Neural cell (in vitro differentiated cells): ENCODE results near the gene JMJD4. TPM values are rescaled to one million over a fixed set of nuclear protein-coding genes. Genes with fewer than 3 reads are reported as not detected.

Source experiments
- H2AFZ ChIP-seq: fragments of 200-600, 300-800 bp; sonication (generic), shearing (Covaris generic); 2 replicates; pipeline ENCODE4 v1.6.0; 2014; ENCODE audit warnings: low read depth, mild to moderate bottlenecking, antibody characterized with exemption, low read length, moderate library complexity
- H3F3A ChIP-seq: fragments of 200-600 bp; shearing (Covaris generic); 2 replicates; pipeline ENCODE4 v1.6.1; 2016; ENCODE audit warnings: mild to moderate bottlenecking, moderate library complexity, mixed read lengths, antibody characterized with exemption, low read length; ENCODE audit not compliant: insufficient read depth, poor library complexity, severe bottlenecking
- H3K27ac ChIP-seq: fragments of 200-600, 300-800 bp; sonication (generic), shearing (Covaris generic); 2 replicates; pipeline ENCODE4 v1.5.1; 2014; ENCODE audit warnings: mild to moderate bottlenecking, low read length, moderate library complexity
- H3K27me3 ChIP-seq: fragments of 300-800, 200-600 bp; sonication (generic), shearing (Covaris generic); 2 replicates; pipeline ENCODE4 v1.6.0; 2014; ENCODE audit warnings: mild to moderate bottlenecking, low read depth, low read length, moderate library complexity; ENCODE audit not compliant: insufficient read depth
- H3K36me3 ChIP-seq: fragments of 300-800, 200-600 bp; sonication (generic), shearing (Covaris generic); 2 replicates; pipeline ENCODE4 v1.5.1; 2014; ENCODE audit warnings: mild to moderate bottlenecking, antibody characterized with exemption, low read length, moderate library complexity; ENCODE audit not compliant: insufficient read depth
- H3K4me2 ChIP-seq: fragments of 300-800, 200-600 bp; sonication (generic), shearing (Covaris generic); 2 replicates; pipeline ENCODE4 v1.6.0; 2014; ENCODE audit warnings: mild to moderate bottlenecking, low read length
- H3K4me3 ChIP-seq: fragments of 300-800, 200-600 bp; sonication (generic), shearing (Covaris generic); 2 replicates; pipeline ENCODE4 v1.5.1; 2014; ENCODE audit warnings: mild to moderate bottlenecking, low read length, moderate library complexity
- H3K79me2 ChIP-seq: fragments of 200-600 bp; shearing (Covaris generic); replicated peaks from 2 replicates; pipeline ENCODE4 v1.6.0; 2014; ENCODE audit warnings: mild to moderate bottlenecking, low read length, moderate library complexity; ENCODE audit not compliant: insufficient read depth
- H3K9ac ChIP-seq: fragments of 300-800, 200-600 bp; sonication (generic), shearing (Covaris generic); 2 replicates; pipeline ENCODE4 v1.6.1; 2016; ENCODE audit warnings: mild to moderate bottlenecking, low read length, mixed read lengths
- H3K9me2 ChIP-seq: fragments of 200-600 bp; shearing (Covaris generic); 2 replicates; pipeline ENCODE4 v1.6.1; 2016; ENCODE audit warnings: mild to moderate bottlenecking, low read length, mixed read lengths; ENCODE audit not compliant: insufficient read depth
- H3K9me3 ChIP-seq: fragments of 200-600, 300-800 bp; sonication (generic), shearing (Covaris generic); 2 replicates; pipeline ENCODE4 v1.6.1; 2016; ENCODE audit warnings: mild to moderate bottlenecking, mixed run types, low read length, moderate library complexity, mixed read lengths
- H4K20me1 ChIP-seq: fragments of 200-600 bp; shearing (Covaris generic); 2 replicates; pipeline ENCODE4 v1.6.1; 2016; ENCODE audit warnings: mild to moderate bottlenecking, mixed run types; ENCODE audit not compliant: insufficient read depth
- EP300 ChIP-seq: fragments of 450-650 bp; conservative IDR thresholded peaks from 2 replicates; pipeline ENCODE4 v1.6.1; 2014; ENCODE audit warnings: antibody characterized with exemption, mild to moderate bottlenecking, moderate library complexity; ENCODE audit not compliant: poor library complexity, severe bottlenecking
- EZH2 ChIP-seq: fragments of 200-600, 300-800 bp; shearing (Covaris generic), sonication (generic); IDR thresholded peaks from 2 replicates; pipeline ENCODE4 v1.6.1; 2014; ENCODE audit warnings: antibody characterized with exemption, low read length, borderline replicate concordance, mild to moderate bottlenecking; ENCODE audit not compliant: insufficient read depth, poor library complexity, severe bottlenecking
- MXI1 ChIP-seq: fragments of 450-650 bp; conservative IDR thresholded peaks from 2 replicates; pipeline ENCODE4 v1.6.1; 2014; ENCODE audit warnings: antibody characterized with exemption, mild to moderate bottlenecking; ENCODE audit not compliant: poor library complexity, severe bottlenecking
- POLR2AphosphoS5 ChIP-seq: IDR thresholded peaks from 2 replicates; pipeline ENCODE4 v1.6.1; 2012
- RAD21 ChIP-seq: fragments of 450-650 bp; conservative IDR thresholded peaks from 2 replicates; pipeline ENCODE4 v1.6.1; 2014; ENCODE audit warnings: antibody characterized with exemption, mild to moderate bottlenecking, moderate library complexity
- SMC3 ChIP-seq: fragments of 450-650 bp; conservative IDR thresholded peaks from 2 replicates; pipeline ENCODE4 v1.6.1; 2014; ENCODE audit warnings: antibody characterized with exemption, mild to moderate bottlenecking, moderate library complexity; ENCODE audit not compliant: poor library complexity
- TAF1 ChIP-seq: IDR thresholded peaks from 2 replicates; pipeline ENCODE4 v1.6.1; 2012; ENCODE audit warnings: low read depth
- polyA plus RNA-seq: library from polyadenylated mRNA; depleted of rRNA; stranded (reverse); fragments of >200 nt; gene quantifications from 2 replicates; pipeline ENCODE4 v1.2.3, GENCODE V29; 2014
- TF ChIP-seq, protein P1 (sequence below): fragments of 450-650 bp; IDR thresholded peaks from 2 replicates; pipeline ENCODE4 v1.5.1; 2014; ENCODE audit warnings: antibody characterized with exemption, mild to moderate bottlenecking, moderate library complexity; ENCODE audit not compliant: poor library complexity, severe bottlenecking
- TF ChIP-seq, protein P2 (sequence below): IDR thresholded peaks from 2 replicates; pipeline ENCODE4 v1.6.1; 2012; ENCODE audit warnings: borderline replicate concordance

Gene JMJD4
- polyA plus RNA-seq, 1 donor from 2014 or later, result 17.2 TPM

DNA sequence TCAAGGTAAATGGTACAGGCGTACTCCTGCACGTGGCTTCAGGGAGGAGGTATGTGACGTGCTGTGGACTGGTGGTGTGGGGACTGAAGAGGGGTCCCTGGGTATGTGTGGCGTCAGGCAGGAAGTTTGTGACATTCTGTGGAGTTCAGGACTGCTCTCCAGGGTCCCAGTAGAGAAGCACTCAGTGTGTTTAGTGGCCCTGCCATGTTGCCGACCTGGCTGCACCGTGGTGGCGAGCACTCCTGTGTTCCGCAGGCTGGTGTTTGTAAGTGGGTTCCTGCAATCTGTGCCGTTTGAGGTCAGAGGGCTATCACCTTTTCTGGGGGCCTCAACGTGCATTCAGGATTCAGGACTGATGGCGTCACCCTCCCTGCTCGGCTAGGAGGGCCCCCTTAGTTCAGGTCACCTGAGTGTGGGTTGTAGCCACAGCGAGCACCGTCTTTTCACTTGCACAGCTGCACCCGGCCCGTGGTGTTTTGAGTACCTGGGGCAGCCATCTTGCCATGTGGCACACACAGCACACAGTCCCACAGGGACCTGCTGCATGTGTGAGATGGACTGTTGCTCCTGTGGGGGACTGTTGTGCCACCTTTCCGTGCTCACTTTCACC lies 26.6 kb upstream of the JMJD4 start:
- no peaks in the 10 kb centered on the region for H3K79me2 ChIP-seq
- H3F3A ChIP-seq, result no peaks in the 10 kb centered on the region
- H3K4me2 ChIP-seq, result no peak overlapping the region
- H2AFZ ChIP-seq, result no peak overlapping the region
- TF ChIP-seq TAF1 (no peak), POLR2AphosphoS5 (no peak), EP300 (no peak), EZH2 (no peak), RAD21 (no peak), SMC3 (no peak), MXI1 (no peak)
- TF ChIP-seq, protein P1, sequence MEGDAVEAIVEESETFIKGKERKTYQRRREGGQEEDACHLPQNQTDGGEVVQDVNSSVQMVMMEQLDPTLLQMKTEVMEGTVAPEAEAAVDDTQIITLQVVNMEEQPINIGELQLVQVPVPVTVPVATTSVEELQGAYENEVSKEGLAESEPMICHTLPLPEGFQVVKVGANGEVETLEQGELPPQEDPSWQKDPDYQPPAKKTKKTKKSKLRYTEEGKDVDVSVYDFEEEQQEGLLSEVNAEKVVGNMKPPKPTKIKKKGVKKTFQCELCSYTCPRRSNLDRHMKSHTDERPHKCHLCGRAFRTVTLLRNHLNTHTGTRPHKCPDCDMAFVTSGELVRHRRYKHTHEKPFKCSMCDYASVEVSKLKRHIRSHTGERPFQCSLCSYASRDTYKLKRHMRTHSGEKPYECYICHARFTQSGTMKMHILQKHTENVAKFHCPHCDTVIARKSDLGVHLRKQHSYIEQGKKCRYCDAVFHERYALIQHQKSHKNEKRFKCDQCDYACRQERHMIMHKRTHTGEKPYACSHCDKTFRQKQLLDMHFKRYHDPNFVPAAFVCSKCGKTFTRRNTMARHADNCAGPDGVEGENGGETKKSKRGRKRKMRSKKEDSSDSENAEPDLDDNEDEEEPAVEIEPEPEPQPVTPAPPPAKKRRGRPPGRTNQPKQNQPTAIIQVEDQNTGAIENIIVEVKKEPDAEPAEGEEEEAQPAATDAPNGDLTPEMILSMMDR, result no peak
- TF ChIP-seq, protein P2, sequence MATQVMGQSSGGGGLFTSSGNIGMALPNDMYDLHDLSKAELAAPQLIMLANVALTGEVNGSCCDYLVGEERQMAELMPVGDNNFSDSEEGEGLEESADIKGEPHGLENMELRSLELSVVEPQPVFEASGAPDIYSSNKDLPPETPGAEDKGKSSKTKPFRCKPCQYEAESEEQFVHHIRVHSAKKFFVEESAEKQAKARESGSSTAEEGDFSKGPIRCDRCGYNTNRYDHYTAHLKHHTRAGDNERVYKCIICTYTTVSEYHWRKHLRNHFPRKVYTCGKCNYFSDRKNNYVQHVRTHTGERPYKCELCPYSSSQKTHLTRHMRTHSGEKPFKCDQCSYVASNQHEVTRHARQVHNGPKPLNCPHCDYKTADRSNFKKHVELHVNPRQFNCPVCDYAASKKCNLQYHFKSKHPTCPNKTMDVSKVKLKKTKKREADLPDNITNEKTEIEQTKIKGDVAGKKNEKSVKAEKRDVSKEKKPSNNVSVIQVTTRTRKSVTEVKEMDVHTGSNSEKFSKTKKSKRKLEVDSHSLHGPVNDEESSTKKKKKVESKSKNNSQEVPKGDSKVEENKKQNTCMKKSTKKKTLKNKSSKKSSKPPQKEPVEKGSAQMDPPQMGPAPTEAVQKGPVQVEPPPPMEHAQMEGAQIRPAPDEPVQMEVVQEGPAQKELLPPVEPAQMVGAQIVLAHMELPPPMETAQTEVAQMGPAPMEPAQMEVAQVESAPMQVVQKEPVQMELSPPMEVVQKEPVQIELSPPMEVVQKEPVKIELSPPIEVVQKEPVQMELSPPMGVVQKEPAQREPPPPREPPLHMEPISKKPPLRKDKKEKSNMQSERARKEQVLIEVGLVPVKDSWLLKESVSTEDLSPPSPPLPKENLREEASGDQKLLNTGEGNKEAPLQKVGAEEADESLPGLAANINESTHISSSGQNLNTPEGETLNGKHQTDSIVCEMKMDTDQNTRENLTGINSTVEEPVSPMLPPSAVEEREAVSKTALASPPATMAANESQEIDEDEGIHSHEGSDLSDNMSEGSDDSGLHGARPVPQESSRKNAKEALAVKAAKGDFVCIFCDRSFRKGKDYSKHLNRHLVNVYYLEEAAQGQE, result no peak
- no peaks in the 10 kb centered on the region for H3K9me3 ChIP-seq
- no peak overlapping the region for H3K27ac ChIP-seq
- H4K20me1 ChIP-seq, result no peaks in the 10 kb centered on the region
- no peak overlapping the region for H3K4me3 ChIP-seq
- no peak overlapping the region for H3K9ac ChIP-seq
- no peaks in the 10 kb centered on the region for H3K36me3 ChIP-seq
- no peaks in the 10 kb centered on the region for H3K9me2 ChIP-seq
- H3K27me3 ChIP-seq, result no peaks in the 10 kb centered on the region

DNA sequence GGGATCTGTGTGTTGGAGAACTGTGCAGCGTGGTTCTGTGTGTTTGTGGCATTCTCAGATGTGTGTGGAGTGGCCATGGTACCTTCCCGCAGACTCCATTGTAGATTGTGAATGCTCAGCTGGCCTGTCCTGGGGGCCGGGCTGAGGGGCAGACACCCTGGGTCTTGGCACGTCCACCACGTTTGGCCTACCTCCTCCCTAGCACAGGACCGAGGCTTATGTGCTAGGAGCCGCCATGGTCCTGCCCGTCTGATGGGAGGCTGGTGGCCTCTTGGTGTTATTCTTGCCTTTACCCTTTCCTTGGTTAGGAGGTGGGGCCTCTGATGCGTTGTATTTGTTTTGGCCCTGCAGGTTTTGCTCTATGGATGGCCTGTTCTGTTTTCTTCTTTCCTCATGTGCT lies 25.3 kb upstream of the JMJD4 start:
- TF ChIP-seq RAD21 (no peak), EP300 (no peak), MXI1 (no peak), EZH2 (no peak), POLR2AphosphoS5 (no peak), SMC3 (no peak), TAF1 (no peak)
- TF ChIP-seq, protein P2, result no peak
- TF ChIP-seq, protein P1, result no peak
- no peaks in the 10 kb centered on the region for H3K27me3 ChIP-seq
- no peaks in the 10 kb centered on the region for H3K36me3 ChIP-seq
- H3K27ac ChIP-seq, result no peak overlapping the region
- no peaks in the 10 kb centered on the region for H3K79me2 ChIP-seq
- H3F3A ChIP-seq, result no peaks in the 10 kb centered on the region
- H4K20me1 ChIP-seq, result no peaks in the 10 kb centered on the region
- H3K4me2 ChIP-seq, result no peak overlapping the region
- H3K4me3 ChIP-seq, result no peak overlapping the region
- no peaks in the 10 kb centered on the region for H3K9me3 ChIP-seq
- H2AFZ ChIP-seq, result no peak overlapping the region
- H3K9ac ChIP-seq, result no peak overlapping the region
- H3K9me2 ChIP-seq, result no peaks in the 10 kb centered on the region
